HEK293 (cell line): ENCODE measurements around the gene NMNAT2.
A peak's percentile ranks its signal among the peaks of the same experiment; 100 is the strongest.

ENCODE experiments used
- CTCF ChIA-PET: fragments of 350-600 bp; formaldehyde crosslinking; extraction: SDS; loops from one replicate; lab custom pipeline; 2021; ENCODE audit warnings: antibody characterized with exemption; lab: Yijun Ruan, JAX
- POLR2A ChIA-PET: fragments of 300-600 bp; formaldehyde crosslinking; extraction: SDS; loops from one replicate; lab custom pipeline; 2020; ENCODE audit warnings: antibody characterized with exemption, inconsistent platforms; lab: Yijun Ruan, JAX
- H3K27ac ChIP-seq: fragments of 200-500 bp; sonication (Bioruptor generic); 2 replicates; pipeline ENCODE4 v1.5.1; 2014; ENCODE audit warnings: low read depth, low read length, control low read depth, inconsistent platforms; ENCODE audit errors: extremely low read depth
- H3K36me3 ChIP-seq, 2 experiments: fragments of 200-500 bp in 1 of 2; sonication (Bioruptor generic) in 1 of 2; 1 replicate in 1 of 2; 2 replicates in 1 of 2; pipeline ENCODE4 v1.5.1; 2014 to 2017; ENCODE audit warnings: inconsistent platforms in 2 of 2, low read length in 2 of 2; ENCODE audit not compliant: control insufficient read depth in 2 of 2, insufficient read depth in 1 of 2
- H3K4me1 ChIP-seq: fragments of 200-500 bp; sonication (Bioruptor generic); 2 replicates; pipeline ENCODE4 v1.5.1; 2014; ENCODE audit warnings: mild to moderate bottlenecking, low read length, inconsistent platforms; ENCODE audit not compliant: control insufficient read depth, insufficient read depth
- H3K4me3 ChIP-seq: 2 replicates; pipeline ENCODE4 v1.5.1; 2011; ENCODE audit warnings: low read depth, mild to moderate bottlenecking, control low read depth, low read length, moderate library complexity
- H3K9me3 ChIP-seq: fragments of 200-500 bp; sonication (Bioruptor generic); 2 replicates; pipeline ENCODE4 v1.5.1; 2014; ENCODE audit warnings: low read depth, low read length, inconsistent platforms; ENCODE audit not compliant: control insufficient read depth, insufficient read depth
- GLI4 ChIP-seq: fragments of 450-650 bp; formaldehyde crosslinking; IDR thresholded peaks from 2 replicates; pipeline ENCODE4 v1.5.1; 2016; ENCODE audit warnings: missing biosample characterization, missing genetic modification characterization
- HOXD13 ChIP-seq: sonication (generic); formaldehyde crosslinking; IDR thresholded peaks from 2 replicates; pipeline ENCODE4 v1.8.0; 2022; ENCODE audit warnings: missing genetic modification reagents, borderline replicate concordance
- MEIS1 ChIP-seq: sonication (generic); formaldehyde crosslinking; IDR thresholded peaks from 2 replicates; pipeline ENCODE4 v1.8.1; 2022; ENCODE audit warnings: missing genetic modification reagents, mild to moderate bottlenecking, borderline replicate concordance
- OVOL3 ChIP-seq: fragments of 450-650 bp; formaldehyde crosslinking; IDR thresholded peaks from 2 replicates; pipeline ENCODE4 v1.5.1; 2016; ENCODE audit warnings: missing biosample characterization, missing genetic modification characterization
- PATZ1 ChIP-seq: fragments of 450-650 bp; formaldehyde crosslinking; IDR thresholded peaks from 2 replicates; pipeline ENCODE4 v1.5.1; 2016; ENCODE audit warnings: missing biosample characterization, missing genetic modification characterization
- RBAK ChIP-seq: fragments of 450-650 bp; formaldehyde crosslinking; IDR thresholded peaks from 2 replicates; pipeline ENCODE4 v1.5.1; 2016; ENCODE audit warnings: missing biosample characterization, missing genetic modification characterization
- SCRT2 ChIP-seq: fragments of 450-650 bp; formaldehyde crosslinking; IDR thresholded peaks from 2 replicates; pipeline ENCODE4 v1.5.1; 2016; ENCODE audit warnings: missing biosample characterization, missing genetic modification characterization
- ZBTB20 ChIP-seq: fragments of 450-650 bp; formaldehyde crosslinking; IDR thresholded peaks from 2 replicates; pipeline ENCODE4 v1.5.1; 2016; ENCODE audit warnings: missing biosample characterization, missing genetic modification characterization
- ZBTB44 ChIP-seq: fragments of 450-650 bp; IDR thresholded peaks from 2 replicates; pipeline ENCODE4 v1.5.1; 2018; ENCODE audit warnings: missing biosample characterization, mild to moderate bottlenecking, missing genetic modification characterization
- ZFP69B ChIP-seq: fragments of 450-650 bp; formaldehyde crosslinking; IDR thresholded peaks from 2 replicates; pipeline ENCODE4 v1.5.1; 2016; ENCODE audit warnings: missing biosample characterization, missing genetic modification characterization
- ZNF174 ChIP-seq: fragments of 450-650 bp; formaldehyde crosslinking; IDR thresholded peaks from 2 replicates; pipeline ENCODE4 v1.5.0; 2017; ENCODE audit warnings: missing biosample characterization, mild to moderate bottlenecking, missing genetic modification characterization
- ZNF239 ChIP-seq: fragments of 450-650 bp; formaldehyde crosslinking; IDR thresholded peaks from 2 replicates; pipeline ENCODE4 v1.5.1; 2016; ENCODE audit warnings: missing biosample characterization, missing genetic modification characterization
- ZNF335 ChIP-seq: fragments of 450-650 bp; formaldehyde crosslinking; conservative IDR thresholded peaks from 2 replicates; pipeline ENCODE4 v1.5.1; 2016; ENCODE audit warnings: missing biosample characterization, missing genetic modification characterization
- ZNF341 ChIP-seq: fragments of 450-650 bp; formaldehyde crosslinking; IDR thresholded peaks from 2 replicates; pipeline ENCODE4; 2016; ENCODE audit warnings: low read depth, missing biosample characterization, missing genetic modification characterization
- ZNF514 ChIP-seq: fragments of 450-650 bp; formaldehyde crosslinking; IDR thresholded peaks from 2 replicates; pipeline ENCODE4 v1.5.1; 2016; ENCODE audit warnings: missing biosample characterization, missing genetic modification characterization
- ZNF548 ChIP-seq: fragments of 450-650 bp; formaldehyde crosslinking; IDR thresholded peaks from 2 replicates; pipeline ENCODE4 v1.5.1; 2016; ENCODE audit warnings: missing biosample characterization, missing genetic modification characterization
- ZNF558 ChIP-seq: fragments of 450-650 bp; formaldehyde crosslinking; IDR thresholded peaks from 2 replicates; pipeline ENCODE4 v1.5.1; 2016; ENCODE audit warnings: missing biosample characterization, missing genetic modification characterization
- ZNF571 ChIP-seq: fragments of 450-650 bp; formaldehyde crosslinking; IDR thresholded peaks from 2 replicates; pipeline ENCODE4 v1.5.0; 2017; ENCODE audit warnings: missing biosample characterization, missing genetic modification characterization
- ZNF585B ChIP-seq: fragments of 450-650 bp; formaldehyde crosslinking; IDR thresholded peaks from 2 replicates; pipeline ENCODE4 v1.5.1; 2016; ENCODE audit warnings: missing biosample characterization, missing genetic modification characterization
- ZNF654 ChIP-seq: fragments of 450-650 bp; formaldehyde crosslinking; IDR thresholded peaks from 2 replicates; pipeline ENCODE4 v1.5.1; 2016; ENCODE audit warnings: low read depth, missing biosample characterization, missing genetic modification characterization
- ZNF664 ChIP-seq: fragments of 450-650 bp; formaldehyde crosslinking; IDR thresholded peaks from 2 replicates; pipeline ENCODE4 v1.5.1; 2016; ENCODE audit warnings: missing biosample characterization, missing genetic modification characterization
- ZNF777 ChIP-seq: fragments of 450-650 bp; formaldehyde crosslinking; IDR thresholded peaks from 2 replicates; pipeline ENCODE4 v1.5.1; 2017; ENCODE audit warnings: missing biosample characterization, missing genetic modification characterization, borderline replicate concordance
- ZNF785 ChIP-seq: fragments of 450-650 bp; formaldehyde crosslinking; IDR thresholded peaks from 2 replicates; pipeline ENCODE4 v1.5.1; 2016; ENCODE audit warnings: missing biosample characterization, missing genetic modification characterization
- ZSCAN30 ChIP-seq: fragments of 450-650 bp; IDR thresholded peaks from 2 replicates; pipeline ENCODE4 v1.5.1; 2018; ENCODE audit warnings: missing biosample characterization, mild to moderate bottlenecking, missing genetic modification characterization, moderate library complexity
- TF ChIP-seq, protein P1 (sequence below): sonication (generic); formaldehyde crosslinking; IDR thresholded peaks from 2 replicates; pipeline ENCODE4 v1.8.1; 2022; ENCODE audit warnings: mild to moderate bottlenecking, moderate library complexity, missing genetic modification reagents

The NMNAT2 gene

DNA sequence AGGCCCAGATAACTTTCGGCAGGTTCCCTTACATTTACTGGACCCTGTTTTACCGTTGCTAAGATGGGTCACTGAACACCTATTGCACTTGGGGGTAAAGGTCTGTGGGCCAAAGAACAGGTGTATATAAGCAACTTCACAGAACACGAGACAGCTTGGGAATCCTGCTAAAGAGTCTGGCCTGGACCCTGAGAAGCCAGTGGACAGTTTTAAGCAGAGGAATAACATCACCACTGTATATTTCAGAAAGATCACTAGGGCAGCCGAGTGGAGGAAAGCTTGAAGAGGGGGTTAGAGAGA, 177.7 kb downstream of the NMNAT2 start:
- H3K4me1 ChIP-seq, result peaks cover 2% of the 10 kb centered on the region
- no peak overlapping the region for H3K4me3 ChIP-seq
- no peaks in the 10 kb centered on the region for H3K36me3 ChIP-seq
- H3K9me3 ChIP-seq, result no peaks in the 10 kb centered on the region
- no peak overlapping the region for H3K27ac ChIP-seq
- no peak for TF ChIP-seq ZBTB44 (tag by site-specific recombination)
- no peak for TF ChIP-seq GLI4 (tag by site-specific recombination)
- no peak for TF ChIP-seq ZFP69B (tag by site-specific recombination)
- TF ChIP-seq RBAK, result no peak
- no peak for TF ChIP-seq ZNF571
- no peak for TF ChIP-seq ZNF548 (tag by site-specific recombination)
- TF ChIP-seq ZNF558, result no peak
- TF ChIP-seq ZSCAN30 (tag by site-specific recombination), result no peak
- no peak for TF ChIP-seq ZNF777 (tag by site-specific recombination)
- no peak for TF ChIP-seq PATZ1 (tag by site-specific recombination)
- no peak for TF ChIP-seq OVOL3 (tag by site-specific recombination)
- no peak for TF ChIP-seq ZNF341 (tag by site-specific recombination)
- TF ChIP-seq ZNF174 (tag by site-specific recombination), result no peak
- no peak for TF ChIP-seq ZNF585B (tag by site-specific recombination)
- TF ChIP-seq ZNF664 (tag by site-specific recombination), result no peak
- no peak for TF ChIP-seq ZBTB20
- no peak for TF ChIP-seq MEIS1 (CRISPR knock-in tag)
- ChIA-PET CTCF (interaction anchor here (1.9 to 10.3 kb wide), 2 partner anchors 16 to 278 kb away, joined by 8 to 135 read pairs; no protein-coding TSS in a partner anchor), POLR2A (no interaction called here)

GRCh38 chr1:183239793-183240525, 178.2 kb downstream of the NMNAT2 start:
- H3K4me1 ChIP-seq, result peaks cover 2% of the 10 kb centered on the region
- H3K4me3 ChIP-seq, result no peak overlapping the region
- H3K27ac ChIP-seq, result no peak overlapping the region
- H3K9me3 ChIP-seq, result no peaks in the 10 kb centered on the region
- no peak for TF ChIP-seq ZNF514 (tag by site-specific recombination)
- peak; percentile 12; the same call in 1 of the 2 replicates for TF ChIP-seq ZNF654 (tag by site-specific recombination)
- TF ChIP-seq ZNF777 (tag by site-specific recombination), result no peak
- no peak for TF ChIP-seq ZSCAN30 (tag by site-specific recombination)
- TF ChIP-seq ZNF239, result no peak
- no peak for TF ChIP-seq HOXD13 (CRISPR knock-in tag)
- TF ChIP-seq ZNF785, result no peak
- TF ChIP-seq, protein P1, sequence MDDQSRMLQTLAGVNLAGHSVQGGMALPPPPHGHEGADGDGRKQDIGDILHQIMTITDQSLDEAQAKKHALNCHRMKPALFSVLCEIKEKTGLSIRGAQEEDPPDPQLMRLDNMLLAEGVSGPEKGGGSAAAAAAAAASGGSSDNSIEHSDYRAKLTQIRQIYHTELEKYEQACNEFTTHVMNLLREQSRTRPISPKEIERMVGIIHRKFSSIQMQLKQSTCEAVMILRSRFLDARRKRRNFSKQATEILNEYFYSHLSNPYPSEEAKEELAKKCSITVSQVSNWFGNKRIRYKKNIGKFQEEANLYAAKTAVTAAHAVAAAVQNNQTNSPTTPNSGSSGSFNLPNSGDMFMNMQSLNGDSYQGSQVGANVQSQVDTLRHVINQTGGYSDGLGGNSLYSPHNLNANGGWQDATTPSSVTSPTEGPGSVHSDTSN (CRISPR knock-in tag), result no peak
- no peak for TF ChIP-seq ZNF335
- 0 out of 2 replicates have a peak, but pooled peaks have one; percentile 15 for TF ChIP-seq SCRT2 (tag by site-specific recombination)
- H3K36me3 ChIP-seq, result no peaks in the 10 kb centered on the region
- POLR2A ChIA-PET, result no interaction called here
- CTCF ChIA-PET, result interaction anchor here (0.7 to 10.3 kb wide), 3 partner anchors 16 to 278 kb away, joined by 4 to 135 read pairs (median 8); no protein-coding TSS in a partner anchor
